ENCODE results near the gene GLI3. TPM values are rescaled to one million over a fixed set of nuclear protein-coding genes. Genes with fewer than 3 reads are reported as not detected.

The GLI3 gene
- total RNA-seq, 1 donor from 2014 or later: 5.5 TPM

GRCh38 chr7:42151309-42151708 is 85.7 kb downstream of the GLI3 start:
- H3K27ac ChIP-seq (replicated peaks): no peak overlapping the region
- no peak for DNase-seq
- TF ChIP-seq CTCF (IDR thresholded peaks at IDR 0.05; ENCODE audit: borderline replicate concordance): no peak
- H3K4me3 ChIP-seq: peak overlapping the region; percentile 31
- H3K36me3 ChIP-seq: peaks cover 4% of the 10 kb centered on the region
- no peaks in the 10 kb centered on the region for H3K9me3 ChIP-seq (replicated peaks)
- peaks cover 21% of the 10 kb centered on the region for H3K4me1 ChIP-seq
- intact Hi-C loops (cut with micrococcal nuclease): no loop called here
- no peaks in the 10 kb centered on the region for H3K27me3 ChIP-seq (ENCODE audit: low read depth)

- Histone ChIP-seq H3K27ac (replicated peaks) (no peak overlapping the region), H3K9me3 (replicated peaks) (no peaks in the 10 kb centered on the region), H3K36me3 (peaks cover 4% of the 10 kb centered on the region), H3K4me3 (no peak overlapping the region), H3K4me1 (peaks cover 16% of the 10 kb centered on the region), H3K27me3 (ENCODE audit: low read depth) (no peaks in the 10 kb centered on the region)
- intact Hi-C loops (cut with micrococcal nuclease): no loop called here
- TF ChIP-seq CTCF (IDR thresholded peaks at IDR 0.05; ENCODE audit: borderline replicate concordance): no peak
- DNase-seq: no peak
Observed at GRCh38 chr7:42145539-42145938, 91.5 kb downstream of the GLI3 start.

DNA sequence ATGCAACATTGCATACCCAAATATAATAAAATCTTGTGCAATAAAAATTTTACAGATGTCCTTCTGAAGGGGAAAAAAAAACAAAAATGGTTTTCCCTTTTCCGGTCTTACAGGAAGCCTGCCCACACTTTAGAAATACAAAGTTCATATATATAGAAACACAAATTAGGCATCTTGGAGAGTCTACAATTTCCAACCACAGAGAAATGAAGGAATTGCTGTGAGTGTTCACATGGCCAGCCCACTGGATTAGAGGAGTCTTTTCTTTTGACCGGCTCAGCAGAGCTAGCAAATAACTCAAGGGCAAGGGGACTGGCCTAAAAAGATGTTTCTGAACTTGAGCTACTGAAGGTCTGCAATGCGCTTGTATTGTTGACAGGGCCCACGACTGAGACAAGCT is 92.4 kb downstream of the GLI3 start:
- Histone ChIP-seq H3K36me3 (peaks cover 4% of the 10 kb centered on the region), H3K27me3 (ENCODE audit: low read depth) (no peaks in the 10 kb centered on the region), H3K9me3 (replicated peaks) (no peaks in the 10 kb centered on the region), H3K27ac (replicated peaks) (no peak overlapping the region), H3K4me3 (no peak overlapping the region), H3K4me1 (peaks cover 12% of the 10 kb centered on the region)
- no peak for TF ChIP-seq CTCF (IDR thresholded peaks at IDR 0.05; ENCODE audit: borderline replicate concordance)
- intact Hi-C loops (cut with micrococcal nuclease): no loop called here
- no peak for DNase-seq

DNA sequence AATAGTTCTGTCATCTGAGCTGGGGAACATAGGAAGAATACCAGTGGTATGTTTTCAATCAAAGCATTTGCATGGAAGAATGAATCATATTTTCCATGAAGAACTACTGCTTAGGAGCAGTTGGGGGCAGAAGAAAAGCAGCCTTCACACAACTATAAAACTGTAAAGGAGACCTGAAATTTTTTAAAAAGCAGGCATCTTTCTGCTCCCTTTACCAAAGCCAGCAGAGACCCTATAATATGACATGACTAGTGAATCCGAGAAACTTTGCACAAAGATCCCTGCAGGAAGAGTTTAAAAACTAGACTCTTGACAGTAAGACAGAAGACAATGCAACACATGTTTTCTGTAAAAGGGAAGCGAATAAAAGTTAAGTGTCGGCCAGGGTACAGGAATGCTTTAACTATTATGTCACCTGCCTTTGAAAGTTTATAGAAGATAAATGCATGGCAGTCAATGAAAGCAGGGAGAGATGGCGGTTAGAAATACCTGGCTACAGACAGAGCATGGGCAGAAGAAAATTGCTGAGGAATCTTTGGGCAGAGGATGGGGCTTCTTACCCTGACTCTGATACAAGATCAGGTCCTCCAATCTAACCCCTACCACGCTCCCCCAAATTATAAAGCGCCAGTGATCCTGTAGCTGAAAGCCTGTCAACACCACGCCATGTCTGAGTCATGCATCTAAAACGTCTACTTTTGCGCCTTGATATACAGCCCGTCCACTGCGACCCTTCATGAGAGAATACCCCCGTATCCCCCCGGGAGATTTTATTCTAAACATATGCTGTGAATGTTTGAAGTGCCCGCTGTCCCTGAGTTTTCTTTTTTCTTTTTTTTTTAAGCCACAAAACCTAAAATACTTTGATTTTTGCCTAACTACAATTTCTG is 93.1 kb downstream of the GLI3 start:
- Histone ChIP-seq H3K4me1 (peaks cover 13% of the 10 kb centered on the region), H3K9me3 (replicated peaks) (no peaks in the 10 kb centered on the region), H3K27me3 (ENCODE audit: low read depth) (no peaks in the 10 kb centered on the region), H3K27ac (replicated peaks) (no peak overlapping the region), H3K4me3 (no peak overlapping the region), H3K36me3 (peaks cover 4% of the 10 kb centered on the region)
- intact Hi-C loops (cut with micrococcal nuclease): no loop called here
- DNase-seq: no peak
- no peak for TF ChIP-seq CTCF (IDR thresholded peaks at IDR 0.05; ENCODE audit: borderline replicate concordance)

DNA sequence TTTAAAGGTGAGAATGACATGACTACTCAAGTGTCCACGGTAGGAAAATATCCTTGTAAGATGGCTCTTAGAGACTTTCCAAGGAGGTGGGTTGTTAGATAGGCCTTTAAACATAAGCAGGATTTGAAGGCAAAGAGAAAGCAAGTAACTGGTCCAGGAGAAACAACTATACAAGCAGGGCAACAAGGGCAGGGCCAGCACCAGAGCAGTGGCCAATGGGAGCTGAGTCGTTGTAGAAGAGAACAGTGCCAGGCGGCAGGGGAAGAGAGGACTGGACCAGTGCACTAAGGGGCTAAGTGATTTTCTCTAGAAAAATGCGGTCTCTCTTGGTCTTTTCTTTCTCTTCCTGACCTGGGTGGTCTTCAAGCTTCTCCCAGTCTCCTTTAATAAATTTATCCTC is 94.9 kb downstream of the GLI3 start:
- no peaks in the 10 kb centered on the region for H3K27me3 ChIP-seq (ENCODE audit: low read depth)
- no peak for TF ChIP-seq CTCF (IDR thresholded peaks at IDR 0.05; ENCODE audit: borderline replicate concordance)

More for the DNA sequence above, 94.9 kb downstream of the GLI3 start:
- H3K4me1 ChIP-seq: peaks cover 31% of the 10 kb centered on the region
- no peaks in the 10 kb centered on the region for H3K9me3 ChIP-seq (replicated peaks)
- intact Hi-C loops (cut with micrococcal nuclease): no loop called here
- DNase-seq: no peak
- H3K27ac ChIP-seq (replicated peaks): no peak overlapping the region
- no peak overlapping the region for H3K4me3 ChIP-seq
- no peaks in the 10 kb centered on the region for H3K36me3 ChIP-seq

Data from left ventricle myocardium inferior (tissue), 1 donor.